Central memory CD8-positive, alpha-beta T cell (primary cell): ENCODE measurements around the gene ENTR1.

Experiments
- ATAC-seq: fragments of 150-1000 bp; cut with Tn5 transposase; replicated peaks from 2 replicates; pipeline ENCODE4 v1.10.0; 2022; ENCODE audit warnings: mild to moderate bottlenecking, moderate FRiP score, moderate number of reproducible peaks; ENCODE audit not compliant: poor library complexity, severe bottlenecking; ENCODE audit errors: extremely low read depth
- DNase-seq, 2 donors: peaks; one replicate each; pipeline ENCODE4 v3.0.0; 2021; ENCODE audit warnings: low spot score in 2 of 2
- H3K27ac Mint-ChIP-seq: one replicate; pipeline ENCODE4 v1.8.0; 2022; ENCODE audit warnings: low read depth, mild to moderate bottlenecking, moderate library complexity, mixed read lengths
- H3K27me3 Mint-ChIP-seq: one replicate; pipeline ENCODE4 v1.8.0; 2022; ENCODE audit warnings: mixed read lengths
- H3K36me3 Mint-ChIP-seq: one replicate; pipeline ENCODE4 v1.8.0; 2022; ENCODE audit warnings: mild to moderate bottlenecking, moderate library complexity, mixed read lengths; ENCODE audit not compliant: insufficient read depth
- H3K4me1 Mint-ChIP-seq: one replicate; pipeline ENCODE4 v1.8.0; 2022; ENCODE audit warnings: mixed read lengths
- H3K4me3 Mint-ChIP-seq: one replicate; pipeline ENCODE4 v1.8.0; 2022; ENCODE audit warnings: mild to moderate bottlenecking, moderate library complexity, mixed read lengths
- H3K9me3 Mint-ChIP-seq: one replicate; pipeline ENCODE4 v1.8.0; 2022; ENCODE audit warnings: mixed read lengths

Gene ENTR1

DNA sequence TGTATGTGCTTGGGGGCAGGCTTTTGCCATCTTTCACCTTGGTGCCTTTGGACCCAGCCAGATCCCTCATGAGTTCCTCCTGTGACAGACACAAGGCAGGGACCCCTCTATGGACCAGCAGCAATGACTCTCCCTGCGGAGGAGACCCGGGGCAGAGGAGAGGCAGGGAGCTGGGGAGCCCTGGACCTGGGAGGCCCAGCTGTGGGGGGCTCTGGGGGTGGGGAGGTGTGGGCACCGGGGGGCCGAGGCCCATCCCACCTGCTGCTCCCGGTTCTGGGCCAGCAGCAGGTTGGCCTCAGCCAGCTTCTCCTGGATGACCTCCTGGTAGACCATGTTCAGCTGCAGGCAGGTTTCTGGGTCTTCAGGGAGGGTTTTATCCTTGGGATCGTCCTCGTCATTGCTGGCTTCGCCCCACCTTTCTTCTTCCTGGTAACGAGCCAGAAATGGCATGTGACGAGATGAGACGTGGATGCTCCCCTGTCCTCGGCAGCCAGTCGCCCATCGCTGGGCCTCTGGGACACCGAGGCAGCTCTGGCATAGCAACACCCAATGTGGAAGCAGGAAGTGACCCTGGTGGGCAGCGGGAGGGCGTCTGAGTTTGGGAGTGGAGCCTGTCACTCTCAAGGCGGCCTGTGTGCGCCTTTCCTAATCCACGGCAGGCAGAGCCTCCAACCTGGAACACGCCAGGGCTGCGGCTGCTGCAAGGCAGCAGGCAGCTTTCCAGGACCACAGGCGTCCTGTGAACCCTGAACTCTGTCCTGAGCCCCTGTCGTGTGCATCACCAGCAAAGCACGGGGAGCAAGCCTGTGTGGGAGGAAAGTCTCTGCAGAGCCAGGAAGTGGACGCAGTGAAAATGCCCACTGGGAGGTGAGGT is 14.8 kb downstream of the ENTR1 start:
- Mint-ChIP-seq H3K36me3 (peaks cover 21% of the 10 kb centered on the region), H3K27ac (peak overlapping the region; percentile 70)

DNA sequence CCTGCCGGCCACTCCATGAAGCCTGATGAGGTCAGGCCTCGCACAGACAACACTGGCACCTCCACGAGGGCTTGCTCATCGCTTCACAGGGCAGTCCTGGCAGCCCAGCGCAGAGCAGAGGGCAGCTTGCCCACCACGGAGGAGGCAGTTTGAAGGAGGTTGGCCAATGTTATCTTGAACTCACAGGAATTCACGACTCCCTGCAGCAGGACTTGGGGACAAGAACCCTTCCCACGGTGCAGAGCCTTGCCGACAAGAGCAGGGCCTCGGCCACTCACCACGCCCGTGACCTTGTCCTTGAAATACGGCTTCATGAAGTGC is 15.4 kb downstream of the ENTR1 start:
- H3K9me3 Mint-ChIP-seq, result no peaks in the 10 kb centered on the region
- H3K4me1 Mint-ChIP-seq, result peaks cover 13% of the 10 kb centered on the region
- DNase-seq (no peak), ATAC-seq (no peak)
- no peak overlapping the region for H3K27ac Mint-ChIP-seq
- H3K27me3 Mint-ChIP-seq, result no peaks in the 10 kb centered on the region
- H3K36me3 Mint-ChIP-seq, result peaks cover 23% of the 10 kb centered on the region
- H3K4me3 Mint-ChIP-seq, result no peak overlapping the region

More for the DNA sequence above, 14.8 kb downstream of the ENTR1 start:
- DNase-seq, result no peak
- Mint-ChIP-seq H3K27me3 (no peaks in the 10 kb centered on the region), H3K4me1 (peaks cover 13% of the 10 kb centered on the region), H3K4me3 (no peak overlapping the region), H3K9me3 (no peaks in the 10 kb centered on the region)
- ATAC-seq, result no peak

DNA sequence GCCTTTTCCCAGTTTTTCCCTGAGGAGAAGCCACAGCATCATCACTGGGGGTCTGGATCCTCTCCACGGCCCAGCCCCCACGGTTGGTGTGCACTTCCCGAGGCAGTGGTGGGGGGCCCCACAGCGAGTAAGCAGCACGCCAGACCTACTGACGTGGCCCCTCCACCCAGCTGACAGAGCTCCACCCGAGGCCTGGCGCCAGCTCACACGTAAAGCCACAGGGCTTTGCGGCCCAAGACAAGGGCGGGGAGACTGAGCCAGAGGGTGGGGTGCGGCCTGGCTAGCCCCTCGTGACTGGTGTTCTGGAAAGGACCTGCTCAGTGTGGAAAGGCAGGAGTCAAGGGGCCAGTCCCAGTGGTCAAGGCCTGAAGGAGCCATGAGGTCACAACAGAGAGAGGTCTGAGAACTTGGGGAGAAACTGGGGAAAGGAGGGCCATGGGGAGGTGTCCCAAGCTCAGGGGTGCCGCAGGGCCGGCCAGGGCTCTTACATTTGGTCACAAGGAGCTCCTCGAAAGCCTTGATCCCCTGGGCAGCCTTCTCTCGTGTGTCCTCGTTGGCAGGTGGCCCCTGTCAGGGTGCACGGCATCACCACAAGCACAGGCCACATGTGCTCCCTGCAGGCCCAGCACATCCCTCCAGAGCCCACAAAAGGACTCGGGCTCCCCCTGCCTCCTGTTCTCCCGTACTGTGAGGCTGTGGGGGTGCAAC is 15.9 kb downstream of the ENTR1 start:
- no peak for ATAC-seq
- H3K9me3 Mint-ChIP-seq, result no peaks in the 10 kb centered on the region
- H3K4me3 Mint-ChIP-seq, result no peak overlapping the region
- H3K4me1 Mint-ChIP-seq, result peaks cover 13% of the 10 kb centered on the region
- no peak overlapping the region for H3K27ac Mint-ChIP-seq
- DNase-seq, result no peak
- no peaks in the 10 kb centered on the region for H3K27me3 Mint-ChIP-seq
- H3K36me3 Mint-ChIP-seq, result peaks cover 26% of the 10 kb centered on the region

DNA sequence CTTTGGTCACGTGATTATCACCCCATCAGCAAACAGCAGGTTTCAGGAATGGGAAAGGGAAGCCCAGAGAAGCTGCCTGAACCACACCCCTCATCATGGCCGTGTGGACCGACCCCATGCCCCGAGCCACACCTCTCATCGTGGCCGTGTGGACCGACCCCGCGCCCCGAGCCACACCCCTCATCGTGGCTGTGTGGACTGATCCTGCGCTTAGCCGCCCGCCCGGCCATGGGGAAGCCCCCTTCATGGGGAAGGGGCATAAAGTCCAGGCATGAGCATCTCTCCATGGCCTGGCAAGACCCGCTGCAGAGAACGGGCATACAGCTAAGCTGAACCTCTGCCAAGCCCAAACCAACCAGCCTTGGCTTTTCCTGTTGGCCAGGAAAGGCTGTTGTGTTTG is 16.9 kb downstream of the ENTR1 start:
- no peak for DNase-seq
- H3K4me3 Mint-ChIP-seq, result no peak overlapping the region
- peaks cover 30% of the 10 kb centered on the region for H3K36me3 Mint-ChIP-seq
- no peak overlapping the region for H3K27ac Mint-ChIP-seq
- ATAC-seq, result no peak
- peaks cover 3% of the 10 kb centered on the region for H3K4me1 Mint-ChIP-seq
- H3K9me3 Mint-ChIP-seq, result no peaks in the 10 kb centered on the region
- no peaks in the 10 kb centered on the region for H3K27me3 Mint-ChIP-seq

DNA sequence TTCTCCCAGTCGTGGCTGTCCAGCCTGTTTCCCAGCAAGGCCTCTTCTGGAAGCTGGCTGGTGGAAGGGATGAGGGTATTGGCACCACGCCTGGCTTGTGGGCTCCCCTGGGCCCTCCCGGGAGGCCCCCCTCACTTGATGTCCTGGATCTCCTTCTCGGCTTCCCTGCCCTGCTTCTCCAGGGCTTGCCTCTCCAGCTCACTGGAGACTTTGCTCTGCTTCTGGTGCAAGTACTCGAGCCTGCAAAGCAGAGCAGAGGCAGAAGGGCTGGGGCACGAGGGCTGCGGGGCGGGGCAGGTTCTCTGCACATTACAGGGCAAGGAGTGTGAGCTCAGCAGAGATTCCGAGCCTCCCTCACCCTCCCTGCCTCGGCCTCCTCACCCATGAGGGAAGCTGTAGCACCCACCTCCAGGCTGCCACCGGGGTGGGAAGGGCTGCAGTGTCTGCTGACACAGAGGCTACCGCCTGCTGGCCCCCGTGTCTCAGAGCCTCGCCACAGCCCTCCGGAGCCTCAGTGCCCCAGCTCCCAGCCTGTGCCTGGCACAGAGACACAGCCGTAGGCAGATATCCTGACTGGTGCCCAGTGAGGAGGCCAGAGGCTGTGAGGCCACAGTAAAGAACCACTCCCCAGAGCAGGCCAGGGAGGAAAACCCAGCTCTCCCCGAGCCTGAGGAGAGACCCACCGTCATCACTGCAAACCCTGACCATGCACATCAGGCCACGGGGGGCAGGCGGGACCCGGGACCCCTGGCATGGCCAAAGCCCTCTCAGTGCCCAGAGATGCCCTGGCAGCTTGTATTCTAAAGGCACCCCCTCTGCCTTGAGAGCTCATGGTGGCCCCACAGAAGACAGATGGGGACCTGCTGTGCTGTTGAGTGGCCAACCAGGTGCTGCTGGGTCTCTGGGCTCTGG is 17.6 kb downstream of the ENTR1 start:
- Mint-ChIP-seq H3K27me3 (no peaks in the 10 kb centered on the region), H3K9me3 (no peaks in the 10 kb centered on the region), H3K4me3 (no peak overlapping the region), H3K36me3 (peaks cover 28% of the 10 kb centered on the region), H3K27ac (no peak overlapping the region), H3K4me1 (no peaks in the 10 kb centered on the region)
- no peak for DNase-seq
- ATAC-seq, result no peak

DNA sequence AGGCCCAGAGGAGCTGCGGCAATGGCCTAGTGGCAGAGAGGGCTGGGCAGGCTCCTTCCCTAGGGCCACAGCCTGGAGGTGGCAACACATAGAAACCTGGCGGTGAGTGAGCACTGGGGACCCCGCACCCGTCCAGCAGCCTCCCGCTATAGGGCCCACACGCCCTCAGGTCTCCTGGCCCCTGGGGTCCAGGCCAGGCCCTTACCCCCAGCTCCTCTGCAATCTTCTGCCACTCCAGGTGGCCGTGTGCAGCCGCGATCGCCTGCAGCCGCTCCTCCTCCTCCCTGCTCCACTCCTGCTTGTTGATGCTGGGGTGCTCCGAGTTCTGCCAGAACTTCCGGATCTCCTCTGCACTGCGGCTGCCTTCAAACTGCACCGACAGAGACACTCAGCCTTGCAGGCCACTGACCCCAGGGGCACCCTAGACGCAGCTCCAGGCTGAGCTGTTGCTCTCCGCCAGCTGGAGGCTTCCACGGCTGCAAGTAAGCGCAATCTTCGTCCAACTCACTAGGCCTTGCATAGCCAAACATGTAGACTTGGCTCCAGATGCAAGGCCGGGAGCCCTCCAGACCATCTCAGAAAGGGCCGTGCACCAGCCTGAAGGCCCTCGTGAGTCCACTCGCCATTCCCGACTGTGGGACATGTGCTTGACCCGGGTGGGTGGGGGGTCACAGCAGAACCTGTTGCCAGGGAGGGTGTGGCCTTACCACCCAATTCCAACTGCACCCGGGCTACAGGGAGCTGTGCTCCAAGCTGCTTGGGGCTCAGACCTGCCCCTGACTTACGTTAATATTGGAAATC is 18.5 kb downstream of the ENTR1 start:
- H3K27me3 Mint-ChIP-seq, result no peaks in the 10 kb centered on the region
- ATAC-seq, result no peak
- peaks cover 31% of the 10 kb centered on the region for H3K36me3 Mint-ChIP-seq
- no peak overlapping the region for H3K27ac Mint-ChIP-seq
- no peaks in the 10 kb centered on the region for H3K9me3 Mint-ChIP-seq
- DNase-seq, result no peak
- H3K4me3 Mint-ChIP-seq, result no peak overlapping the region
- H3K4me1 Mint-ChIP-seq, result no peaks in the 10 kb centered on the region

DNA sequence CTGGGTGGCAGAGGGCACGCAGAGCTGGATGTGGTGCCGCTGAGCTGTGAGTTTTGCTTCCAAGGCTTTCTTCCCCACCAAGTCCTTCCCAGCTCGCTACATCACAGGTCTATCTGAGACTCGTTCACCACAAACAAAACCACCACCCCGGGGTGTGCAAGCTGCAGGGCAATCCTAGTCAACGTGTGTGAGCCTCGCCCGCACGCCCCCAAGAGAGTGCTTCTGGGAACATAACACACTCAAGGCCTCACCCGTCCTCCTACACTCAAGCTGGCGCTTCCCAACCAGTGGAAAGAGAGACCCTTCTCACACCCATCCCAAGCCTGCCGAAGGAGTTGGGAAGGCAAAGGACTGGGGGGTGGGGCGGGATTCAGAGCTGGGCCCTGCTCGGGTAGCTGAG is 21.0 kb downstream of the ENTR1 start:
- Mint-ChIP-seq H3K27me3 (no peaks in the 10 kb centered on the region), H3K27ac (no peak overlapping the region)

DNA sequence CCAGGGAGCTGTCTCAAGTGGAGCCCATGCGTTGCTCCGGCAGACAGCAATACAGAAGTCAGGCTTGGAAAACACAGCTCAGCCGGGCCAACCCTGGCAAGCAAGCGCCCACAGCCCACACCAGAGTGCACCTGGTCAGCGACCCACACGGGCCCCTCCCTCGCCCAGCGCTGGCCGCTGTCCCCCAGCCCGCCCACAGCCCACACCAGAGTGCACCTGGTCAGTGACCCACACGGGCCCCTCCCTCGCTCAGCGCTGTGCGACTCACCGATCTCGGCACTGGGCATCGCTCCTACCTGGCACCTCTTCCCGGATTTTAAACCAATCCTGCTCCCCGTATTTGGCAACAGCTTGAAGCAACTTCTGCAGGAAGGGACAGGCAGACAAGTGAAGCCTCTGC is 23.2 kb downstream of the ENTR1 start:
- H3K27ac Mint-ChIP-seq, result no peak overlapping the region
- H3K36me3 Mint-ChIP-seq, result peaks cover 38% of the 10 kb centered on the region
- H3K4me1 Mint-ChIP-seq, result peaks cover 24% of the 10 kb centered on the region
- no peaks in the 10 kb centered on the region for H3K27me3 Mint-ChIP-seq
- DNase-seq (no peak), ATAC-seq (no peak)
- no peaks in the 10 kb centered on the region for H3K9me3 Mint-ChIP-seq
- no peak overlapping the region for H3K4me3 Mint-ChIP-seq

More for the DNA sequence above, 21.0 kb downstream of the ENTR1 start:
- Mint-ChIP-seq H3K9me3 (no peaks in the 10 kb centered on the region), H3K4me3 (no peak overlapping the region), H3K4me1 (peaks cover 20% of the 10 kb centered on the region), H3K36me3 (peaks cover 38% of the 10 kb centered on the region)
- DNase-seq, result no peak
- no peak for ATAC-seq

DNA sequence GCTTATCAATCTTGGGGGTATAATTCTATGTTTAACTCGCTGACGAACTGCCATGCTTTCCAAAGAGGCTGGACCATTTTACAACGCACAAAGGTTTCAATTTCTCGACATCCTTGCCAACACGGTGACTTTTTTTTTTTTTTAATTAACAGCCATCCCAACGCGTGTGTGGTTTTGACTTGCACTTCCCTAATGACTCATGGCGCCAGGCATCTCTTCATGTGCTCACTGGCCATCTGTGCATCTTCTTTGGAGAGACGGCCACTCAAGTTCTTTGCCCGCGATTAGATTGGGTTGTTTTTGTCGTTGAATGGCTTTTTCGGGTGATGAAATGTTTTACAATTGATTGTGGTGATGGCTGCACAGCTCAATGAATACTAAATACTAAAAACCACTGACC is 24.4 kb downstream of the ENTR1 start:
- Mint-ChIP-seq H3K9me3 (no peaks in the 10 kb centered on the region), H3K36me3 (peaks cover 31% of the 10 kb centered on the region), H3K4me1 (peaks cover 24% of the 10 kb centered on the region), H3K27me3 (no peaks in the 10 kb centered on the region), H3K27ac (peak overlapping the region; percentile 33), H3K4me3 (peak overlapping the region; percentile 45)
- ATAC-seq (no peak), DNase-seq (no peak)

DNA sequence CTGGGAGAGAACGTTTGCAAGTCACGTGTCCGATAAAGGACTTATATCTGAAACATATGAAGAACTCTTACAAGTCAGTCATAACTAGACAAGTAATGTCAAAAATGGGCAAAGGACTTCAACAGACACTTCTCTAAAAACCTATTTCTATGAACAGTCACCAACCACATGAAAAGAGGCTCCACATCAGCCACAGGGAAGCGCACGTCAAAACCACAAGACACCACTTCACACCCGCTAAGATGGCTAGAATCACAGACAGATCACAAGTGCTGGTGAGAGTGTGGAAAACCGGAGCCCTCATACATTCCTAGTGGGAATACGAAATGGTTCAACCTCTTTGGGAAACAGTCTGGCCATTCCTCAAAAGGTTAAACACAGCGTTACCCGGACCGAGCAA is 25.4 kb downstream of the ENTR1 start:
- Mint-ChIP-seq H3K4me1 (peaks cover 24% of the 10 kb centered on the region), H3K36me3 (peaks cover 27% of the 10 kb centered on the region), H3K27me3 (no peaks in the 10 kb centered on the region), H3K4me3 (peak overlapping the region; percentile 45), H3K27ac (no peak overlapping the region), H3K9me3 (no peaks in the 10 kb centered on the region)
- ATAC-seq, result peak; percentile 88
- DNase-seq, result peak in 1 of 2 donors; percentile 38

DNA sequence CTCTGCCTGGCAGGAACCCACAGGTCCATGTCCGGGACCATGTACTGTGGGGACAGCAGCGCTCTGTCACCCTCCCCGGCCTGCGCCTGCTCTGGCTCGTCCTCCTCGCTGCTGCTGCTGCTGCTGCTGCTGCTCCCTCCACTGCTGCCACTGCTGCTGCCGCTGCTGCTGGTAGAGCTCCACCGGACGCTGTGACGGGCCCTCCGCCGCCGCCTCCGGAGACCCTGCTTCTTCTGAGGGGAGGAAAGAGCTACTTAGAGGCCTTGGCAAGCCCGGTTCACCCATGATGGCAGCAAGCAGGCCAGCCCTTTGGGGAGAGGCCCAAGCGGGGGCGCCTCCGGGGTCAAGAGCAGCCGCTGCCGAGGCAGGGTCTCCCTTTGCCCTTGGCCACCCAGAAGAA is 27.0 kb downstream of the ENTR1 start:
- ATAC-seq (no peak), DNase-seq (no peak)
- Mint-ChIP-seq H3K9me3 (no peaks in the 10 kb centered on the region), H3K4me3 (no peak overlapping the region), H3K27ac (no peak overlapping the region), H3K27me3 (no peaks in the 10 kb centered on the region), H3K36me3 (peaks cover 18% of the 10 kb centered on the region), H3K4me1 (peaks cover 24% of the 10 kb centered on the region)

DNA sequence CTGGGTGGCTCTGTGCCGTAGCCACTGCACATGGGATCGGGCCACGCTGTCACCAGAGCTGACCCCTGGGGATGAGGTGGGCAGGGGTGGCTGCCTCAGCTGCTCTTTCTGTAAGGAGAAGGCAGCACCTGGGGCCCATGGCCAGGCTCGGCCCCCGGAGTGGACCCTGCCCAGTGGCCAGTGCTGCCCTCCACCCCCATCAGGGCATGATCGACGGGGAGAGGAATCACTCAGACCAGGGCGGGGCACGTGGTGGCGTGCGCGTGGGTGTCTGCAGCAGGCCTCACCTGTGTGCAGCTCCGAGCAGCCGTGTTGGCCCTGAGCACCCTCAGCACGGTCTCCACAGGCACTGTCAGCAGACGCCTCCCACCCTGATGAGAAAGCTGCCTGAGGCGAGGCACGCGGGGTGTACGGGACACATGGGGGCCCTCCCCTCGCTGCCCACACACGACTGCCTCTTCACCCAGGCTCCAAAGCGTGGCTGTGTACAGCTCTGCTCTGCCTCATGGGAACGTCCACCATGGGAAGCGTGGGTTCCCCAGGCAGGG is 28.4 kb downstream of the ENTR1 start:
- peaks cover 24% of the 10 kb centered on the region for H3K4me1 Mint-ChIP-seq
- H3K4me3 Mint-ChIP-seq, result no peak overlapping the region
- H3K9me3 Mint-ChIP-seq, result no peaks in the 10 kb centered on the region
- H3K27me3 Mint-ChIP-seq, result no peaks in the 10 kb centered on the region
- ATAC-seq, result no peak
- DNase-seq, result no peak
- peaks cover 14% of the 10 kb centered on the region for H3K36me3 Mint-ChIP-seq
- no peak overlapping the region for H3K27ac Mint-ChIP-seq
